ENCODE results near the gene GLRX3.

The GLRX3 gene

GRCh38 chr10:130137659-130138478 is 1.7 kb downstream of the GLRX3 start:
- peak in 2 of 3 experiments; percentile 5 to 34 for DNase-seq

- peak; percentile 13 to 72 (median 65) for DNase-seq
Measured at GRCh38 chr10:130138479-130138866, 2.3 kb downstream of the GLRX3 start.

- DNase-seq = no peak
Measured at GRCh38 chr10:130140425-130140824, 4.2 kb downstream of the GLRX3 start.

- no peak for DNase-seq
Measured at GRCh38 chr10:130141038-130141437, 4.8 kb downstream of the GLRX3 start.

GRCh38 chr10:130141460-130141859 is 5.3 kb downstream of the GLRX3 start:
- no peak for DNase-seq

- DNase-seq = no peak
Measured at GRCh38 chr10:130141878-130142277, 5.7 kb downstream of the GLRX3 start.

- no peak for DNase-seq
Measured at GRCh38 chr10:130146042-130146441, 9.9 kb downstream of the GLRX3 start.

- DNase-seq = peak in 2 of 3 experiments; percentile 3 to 75
Measured at GRCh38 chr10:130159192-130159794, 23.1 kb downstream of the GLRX3 start.

- DNase-seq = peak in 1 of 3 experiments; percentile 0
Measured at GRCh38 chr10:130160775-130161174, 24.6 kb downstream of the GLRX3 start.

- no peak for DNase-seq
Measured at GRCh38 chr10:130161331-130161730, 25.1 kb downstream of the GLRX3 start.

- no peak for DNase-seq
Measured at GRCh38 chr10:130167193-130167592, 31.0 kb downstream of the GLRX3 start.

- no peak for DNase-seq
Measured at GRCh38 chr10:130167707-130168106, 31.5 kb downstream of the GLRX3 start.

GRCh38 chr10:130169136-130169859 is 33.1 kb downstream of the GLRX3 start:
- peak in 2 of 3 experiments; percentile 47 to 75 for DNase-seq

- DNase-seq = no peak
Measured at GRCh38 chr10:130171196-130171595, 35.0 kb downstream of the GLRX3 start.

GRCh38 chr10:130174328-130174727 is 38.1 kb downstream of the GLRX3 start:
- no peak for DNase-seq

GRCh38 chr10:130175074-130175473 is 38.9 kb downstream of the GLRX3 start:
- no peak for DNase-seq

- peak in 1 of 3 experiments; percentile 1 for DNase-seq
Measured at GRCh38 chr10:130177250-130177649, 41.1 kb downstream of the GLRX3 start.

- peak in 2 of 3 experiments; percentile 31 to 47 for DNase-seq
Measured at GRCh38 chr10:130179640-130180039, 43.4 kb downstream of the GLRX3 start.

- DNase-seq = no peak
Measured at GRCh38 chr10:130180416-130180815, 44.2 kb downstream of the GLRX3 start.

- DNase-seq = no peak
Measured at GRCh38 chr10:130181858-130182257, 45.7 kb downstream of the GLRX3 start.

GRCh38 chr10:130185591-130185990 is 49.4 kb downstream of the GLRX3 start:
- DNase-seq = no peak

GRCh38 chr10:130188195-130189175 is 52.3 kb downstream of the GLRX3 start:
- no peak for DNase-seq

All from NCI-H1417 (cell line).